Measurements from ENCODE around the gene MYO9A. TPM values are rescaled to one million over a fixed set of nuclear protein-coding genes. Genes with fewer than 3 reads are reported as not detected.

The MYO9A gene
- polyA plus RNA-seq, 3 donors = 3.9 to 6.6 (median 5.0) TPM

DNA sequence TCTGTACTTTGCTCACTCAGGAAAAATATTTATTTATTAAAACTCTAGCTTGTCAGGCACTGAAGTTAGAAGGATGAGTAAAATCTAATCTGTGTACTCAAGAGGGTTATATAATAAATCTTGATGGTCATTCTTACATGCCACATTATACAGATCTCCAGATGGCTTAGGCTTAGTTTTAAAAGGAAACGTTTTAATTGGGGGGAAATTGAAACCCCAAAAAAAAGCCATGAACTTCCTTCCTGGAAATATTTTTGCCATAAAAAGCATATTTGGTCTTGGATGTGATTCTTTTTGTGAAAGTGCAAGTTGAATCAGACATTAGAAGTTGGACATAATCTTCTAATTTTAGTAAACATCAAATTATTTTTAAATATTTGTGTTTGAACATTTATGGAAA lies 6.3 kb upstream of the MYO9A start:
- Mint-ChIP-seq H3K27ac (no peak overlapping the region), H3K9me3 (no peaks in the 10 kb centered on the region), H3K36me3 (no peaks in the 10 kb centered on the region), H3K4me3 (no peak overlapping the region), H3K4me1 (peaks cover 1% of the 10 kb centered on the region), H3K27me3 (ENCODE audit: low read depth in 3 of 3) (peaks cover 0 to 1% (median 0%) of the 10 kb centered on the region in 3 donors)
- Histone ChIP-seq H3K4me3 (replicated peaks in 1 of 3; ENCODE audit: low read depth in 2 of 3, low read length in 3 of 3) (no peak overlapping the region), H3K79me2 (ENCODE audit: insufficient read depth, low read length) (no peaks in the 10 kb centered on the region), H3K36me3 (replicated peaks in 1 of 2; ENCODE audit: control insufficient read depth in 1 of 2, insufficient read depth in 2 of 2, low read length in 2 of 2) (no peaks in the 10 kb centered on the region), H2AFZ (ENCODE audit: insufficient read depth, low read depth, low read length, poor library complexity, severe bottlenecking) (no peak overlapping the region), H3K27ac (ENCODE audit: low read depth in 1 of 2, low read length in 2 of 2) (no peak overlapping the region), H3K4me2 (replicated peaks; ENCODE audit: extremely low read depth, low read length, poor library complexity, severe bottlenecking) (no peak overlapping the region), H3K27me3 (ENCODE audit: control insufficient read depth in 2 of 2, insufficient read depth in 2 of 2, low read length in 2 of 2) (no peaks in the 10 kb centered on the region), H3K9ac (ENCODE audit: insufficient read depth, low read length, poor library complexity, severe bottlenecking) (no peak overlapping the region), H3K9me3 (replicated peaks in 1 of 2; ENCODE audit: control insufficient read depth in 1 of 2, insufficient read depth in 1 of 2, low read length in 2 of 2) (no peaks in the 10 kb centered on the region), H4K20me1 (ENCODE audit: insufficient read depth, low read length) (no peaks in the 10 kb centered on the region), H3K4me1 (ENCODE audit: control insufficient read depth in 1 of 2, insufficient read depth in 2 of 2, low read length in 2 of 2) (peaks cover 2% of the 10 kb centered on the region in 2 donors)
- TF ChIP-seq, protein P1, sequence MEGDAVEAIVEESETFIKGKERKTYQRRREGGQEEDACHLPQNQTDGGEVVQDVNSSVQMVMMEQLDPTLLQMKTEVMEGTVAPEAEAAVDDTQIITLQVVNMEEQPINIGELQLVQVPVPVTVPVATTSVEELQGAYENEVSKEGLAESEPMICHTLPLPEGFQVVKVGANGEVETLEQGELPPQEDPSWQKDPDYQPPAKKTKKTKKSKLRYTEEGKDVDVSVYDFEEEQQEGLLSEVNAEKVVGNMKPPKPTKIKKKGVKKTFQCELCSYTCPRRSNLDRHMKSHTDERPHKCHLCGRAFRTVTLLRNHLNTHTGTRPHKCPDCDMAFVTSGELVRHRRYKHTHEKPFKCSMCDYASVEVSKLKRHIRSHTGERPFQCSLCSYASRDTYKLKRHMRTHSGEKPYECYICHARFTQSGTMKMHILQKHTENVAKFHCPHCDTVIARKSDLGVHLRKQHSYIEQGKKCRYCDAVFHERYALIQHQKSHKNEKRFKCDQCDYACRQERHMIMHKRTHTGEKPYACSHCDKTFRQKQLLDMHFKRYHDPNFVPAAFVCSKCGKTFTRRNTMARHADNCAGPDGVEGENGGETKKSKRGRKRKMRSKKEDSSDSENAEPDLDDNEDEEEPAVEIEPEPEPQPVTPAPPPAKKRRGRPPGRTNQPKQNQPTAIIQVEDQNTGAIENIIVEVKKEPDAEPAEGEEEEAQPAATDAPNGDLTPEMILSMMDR (IDR thresholded peaks at IDR 0.05) = no peak
- no CpG with 5 or more reads among the region's 1 CpG for WGBS (ENCODE audit: insufficient coverage)
- intact Hi-C loops (cut with micrococcal nuclease) = no loop called here
- DNase-seq = no peak

DNA sequence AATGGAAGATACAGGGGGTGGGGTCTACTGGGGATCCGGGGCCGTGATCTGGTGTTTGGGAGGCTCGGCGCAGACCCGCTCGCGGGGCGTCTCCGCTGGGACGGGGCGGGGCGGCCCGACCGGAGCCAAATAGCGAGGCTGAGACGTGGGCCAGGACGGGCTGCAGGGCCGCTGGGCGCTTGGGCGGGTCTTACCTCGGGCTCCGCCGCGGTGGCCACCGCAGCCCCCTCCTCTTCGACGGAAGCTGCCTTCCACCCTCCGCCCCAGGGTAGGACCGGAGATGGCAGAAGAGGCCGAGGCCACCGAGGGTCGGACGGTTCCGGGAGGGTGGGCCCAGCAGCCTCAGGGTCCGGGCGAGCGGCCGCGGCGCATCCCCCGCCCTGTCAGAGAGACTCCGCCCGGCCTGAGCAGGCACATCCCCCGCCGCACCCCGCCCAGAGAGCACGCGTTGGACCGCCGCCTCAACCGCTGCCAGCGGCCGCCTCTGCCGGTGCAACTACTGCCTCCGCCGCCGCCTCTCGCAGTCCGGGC lies 399 bp downstream of the MYO9A start:
- under 1% methylated on average over 58 of the region's 59 CpGs for WGBS (ENCODE audit: insufficient coverage)

More for the DNA sequence above, 399 bp downstream of the MYO9A start:
- TF ChIP-seq, protein P1 (IDR thresholded peaks at IDR 0.05) = no peak
- Histone ChIP-seq H3K27me3 (ENCODE audit: control insufficient read depth in 2 of 2, insufficient read depth in 2 of 2, low read length in 2 of 2) (no peaks in the 10 kb centered on the region), H3K9me3 (replicated peaks in 1 of 2; ENCODE audit: control insufficient read depth in 1 of 2, insufficient read depth in 1 of 2, low read length in 2 of 2) (no peaks in the 10 kb centered on the region), H3K4me3 (replicated peaks in 1 of 3; ENCODE audit: low read depth in 2 of 3, low read length in 3 of 3) (peak overlapping the region; percentile 56 to 86 (median 65)), H3K4me1 (ENCODE audit: control insufficient read depth in 1 of 2, insufficient read depth in 2 of 2, low read length in 2 of 2) (peaks cover 16 to 25% of the 10 kb centered on the region in 2 donors), H3K36me3 (replicated peaks in 1 of 2; ENCODE audit: control insufficient read depth in 1 of 2, insufficient read depth in 2 of 2, low read length in 2 of 2) (no peaks in the 10 kb centered on the region), H3K4me2 (replicated peaks; ENCODE audit: extremely low read depth, low read length, poor library complexity, severe bottlenecking) (peak overlapping the region; percentile 86), H3K79me2 (ENCODE audit: insufficient read depth, low read length) (peaks cover 32% of the 10 kb centered on the region), H3K9ac (ENCODE audit: insufficient read depth, low read length, poor library complexity, severe bottlenecking) (peak overlapping the region; percentile 79), H3K27ac (ENCODE audit: low read depth in 1 of 2, low read length in 2 of 2) (peak overlapping the region; percentile 19 to 97), H2AFZ (ENCODE audit: insufficient read depth, low read depth, low read length, poor library complexity, severe bottlenecking) (peak overlapping the region; percentile 96), H4K20me1 (ENCODE audit: insufficient read depth, low read length) (peaks cover 4% of the 10 kb centered on the region)
- H3K9me3 Mint-ChIP-seq = peaks cover 0 to 2% (median 0%) of the 10 kb centered on the region in 7 donors
- peaks cover 0 to 2% of the 10 kb centered on the region in 2 donors for H3K36me3 Mint-ChIP-seq
- H3K27ac Mint-ChIP-seq = peak overlapping the region; percentile 69 to 98 (median 86)
- intact Hi-C loops (cut with micrococcal nuclease) = loop anchor here in 1 of 2 donors (2.0 to 10.0 kb wide), 3 partner anchors 77 to 1517 kb away; partner anchors contain the start of genes GRAMD2A, NPTN and PARP6
- H3K4me1 Mint-ChIP-seq = peaks cover 24% of the 10 kb centered on the region
- DNase-seq = peak in 2 of 3 donors; percentile 31 to 54
- H3K4me3 Mint-ChIP-seq = peak overlapping the region; percentile 95 to 99
- H3K27me3 Mint-ChIP-seq (ENCODE audit: low read depth in 3 of 3) = peaks cover 3% of the 10 kb centered on the region in 3 donors
